HG03066 (cell line): Measurements from ENCODE around the gene KRTAP10-3.

Experiments used
- ATAC-seq: cut with Tn5 transposase; IDR thresholded peaks from one replicate; pipeline ENCODE4 v1.9.1; 2021; ENCODE audit warnings: low read depth; ENCODE audit not compliant: unreplicated experiment

KRTAP10-3 gene

DNA sequence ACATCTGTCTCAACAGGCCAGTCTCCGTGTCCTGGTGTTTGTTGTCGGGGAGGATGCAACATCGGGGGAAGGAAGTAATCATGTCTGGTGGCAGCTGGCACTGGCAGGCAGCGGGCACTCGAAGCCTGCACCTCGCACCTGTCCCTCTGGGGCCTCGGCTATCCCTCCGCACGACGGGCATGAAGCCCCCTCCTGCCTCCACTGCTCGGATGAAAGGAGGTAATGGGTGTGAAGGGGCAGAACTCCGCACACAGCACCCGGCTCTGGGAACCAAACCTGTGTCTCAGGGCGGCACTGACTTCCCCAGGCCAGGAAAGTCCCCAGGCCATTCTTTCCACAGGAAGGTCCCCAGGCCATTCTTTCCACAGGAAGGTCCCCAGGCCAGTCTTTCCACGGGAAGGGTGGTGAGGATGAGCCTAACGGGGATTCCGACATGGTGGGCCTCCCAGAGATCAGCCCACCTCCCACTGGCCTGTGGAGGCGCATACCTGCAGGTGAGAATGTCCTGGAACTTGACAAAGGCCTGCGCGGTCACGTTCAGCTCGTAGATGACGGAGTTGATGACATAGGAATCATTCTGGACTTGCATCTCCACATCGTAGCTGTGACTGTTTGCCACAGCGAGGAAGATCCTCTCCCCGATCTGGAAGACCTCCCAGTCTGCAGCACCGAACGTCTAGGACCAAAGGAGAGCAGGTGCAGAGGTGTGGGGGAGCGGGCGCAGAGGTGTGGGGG is 49.7 kb downstream of the KRTAP10-3 start:
- ATAC-seq: no peak

DNA sequence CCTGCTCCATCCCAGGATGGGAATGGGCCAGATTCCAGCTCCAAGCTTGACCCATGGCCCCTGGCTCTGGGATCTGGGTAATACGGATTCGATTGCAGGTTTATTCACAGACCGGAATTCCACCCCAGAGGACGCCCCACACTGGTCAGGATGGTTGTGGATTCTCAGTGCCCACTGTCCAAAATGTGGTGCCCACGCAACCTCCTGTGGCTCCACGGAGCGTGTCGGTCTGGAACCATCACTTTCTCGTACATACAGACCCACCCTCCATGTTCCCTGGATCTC is 50.2 kb downstream of the KRTAP10-3 start:
- no peak for ATAC-seq
